Stimulated activated CD8-positive, alpha-beta memory T cell treated with anti-CD3 and anti-CD28 coated beads, Interleukin-7, amount 100 ng/mL, for 1 hour (primary cell): ENCODE measurements around the gene RASSF9.

Experiments used
- DNase-seq, 2 donors: peaks; one replicate each; pipeline ENCODE4 v3.0.0-alpha.2; 2020; ENCODE audit warnings: low read depth in 2 of 2

The RASSF9 gene

GRCh38 chr12:85821206-85821605, 15.0 kb downstream of the RASSF9 start:
- DNase-seq, result no peak

DNA sequence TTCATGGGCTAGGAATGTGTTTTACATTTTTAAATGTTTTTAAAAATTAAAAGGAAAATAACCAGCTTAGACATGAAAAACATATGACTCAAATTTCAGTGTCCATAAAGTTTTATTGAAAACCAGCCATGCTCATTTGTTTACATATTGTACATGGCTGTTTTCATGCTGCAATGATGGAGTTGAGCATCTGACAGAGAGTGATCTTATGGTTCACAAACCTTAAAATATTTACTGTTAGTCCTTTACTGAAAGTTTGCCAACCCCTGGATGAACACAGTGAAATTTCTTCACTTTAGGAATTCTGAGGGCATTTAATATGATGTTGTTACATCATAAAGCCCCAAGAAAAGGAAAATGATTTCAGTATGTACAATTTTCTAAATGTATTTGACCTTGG, 16.1 kb downstream of the RASSF9 start:
- no peak for DNase-seq

DNA sequence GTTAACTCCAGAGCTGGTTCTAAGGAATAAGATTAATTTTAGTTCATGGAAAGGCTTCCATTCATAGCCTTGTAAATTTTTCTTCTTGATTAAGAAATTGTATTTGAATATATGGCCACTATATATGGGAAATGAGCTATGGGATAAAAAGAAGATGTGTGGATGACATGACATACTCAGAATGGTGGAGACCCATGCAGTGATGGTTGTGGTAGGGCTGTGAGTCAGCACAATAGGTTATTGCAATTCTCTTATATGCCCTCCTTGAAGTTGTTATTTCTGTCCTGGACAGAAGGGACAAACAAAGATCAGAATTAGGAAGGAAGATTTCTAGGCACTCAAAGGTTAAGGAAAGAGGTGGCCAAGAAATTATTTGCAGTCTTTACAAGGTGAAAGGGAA, 21.5 kb downstream of the RASSF9 start:
- no peak for DNase-seq

GRCh38 chr12:85814071-85814470, 22.1 kb downstream of the RASSF9 start:
- DNase-seq, result no peak

GRCh38 chr12:85809500-85809899, 26.7 kb downstream of the RASSF9 start:
- no peak for DNase-seq

GRCh38 chr12:85807730-85808129, 28.5 kb downstream of the RASSF9 start:
- DNase-seq, result no peak

DNA sequence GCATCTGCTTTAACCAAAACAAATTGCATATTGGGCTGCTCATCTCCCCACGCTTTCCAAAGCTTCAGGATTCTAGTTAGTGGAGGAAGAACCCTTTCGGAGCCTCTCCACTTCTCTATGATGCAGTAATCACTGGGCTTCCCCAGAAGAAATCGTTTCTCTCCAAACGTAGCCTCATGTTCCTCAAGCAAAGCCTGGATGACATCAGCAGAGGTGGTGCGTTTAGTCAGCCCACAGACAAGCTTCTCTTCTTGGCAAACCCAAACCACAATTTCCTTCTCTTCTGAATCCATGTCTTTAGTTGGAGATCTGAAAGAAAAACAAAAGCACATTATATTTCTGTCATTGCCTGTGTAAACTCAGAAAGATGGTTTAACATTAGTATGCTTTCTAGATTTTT, 30.6 kb downstream of the RASSF9 start:
- no peak for DNase-seq

- no peak for DNase-seq
Observed at GRCh38 chr12:85804663-85805062, 31.5 kb downstream of the RASSF9 start.

- no peak for DNase-seq
Observed at GRCh38 chr12:85803923-85804322, 32.3 kb downstream of the RASSF9 start.

GRCh38 chr12:85803231-85803630, 33.0 kb downstream of the RASSF9 start:
- no peak for DNase-seq

GRCh38 chr12:85798122-85798521, 38.1 kb downstream of the RASSF9 start:
- no peak for DNase-seq

GRCh38 chr12:85796001-85796400, 40.2 kb downstream of the RASSF9 start:
- no peak for DNase-seq

GRCh38 chr12:85794531-85794930, 41.7 kb downstream of the RASSF9 start:
- DNase-seq, result no peak

DNA sequence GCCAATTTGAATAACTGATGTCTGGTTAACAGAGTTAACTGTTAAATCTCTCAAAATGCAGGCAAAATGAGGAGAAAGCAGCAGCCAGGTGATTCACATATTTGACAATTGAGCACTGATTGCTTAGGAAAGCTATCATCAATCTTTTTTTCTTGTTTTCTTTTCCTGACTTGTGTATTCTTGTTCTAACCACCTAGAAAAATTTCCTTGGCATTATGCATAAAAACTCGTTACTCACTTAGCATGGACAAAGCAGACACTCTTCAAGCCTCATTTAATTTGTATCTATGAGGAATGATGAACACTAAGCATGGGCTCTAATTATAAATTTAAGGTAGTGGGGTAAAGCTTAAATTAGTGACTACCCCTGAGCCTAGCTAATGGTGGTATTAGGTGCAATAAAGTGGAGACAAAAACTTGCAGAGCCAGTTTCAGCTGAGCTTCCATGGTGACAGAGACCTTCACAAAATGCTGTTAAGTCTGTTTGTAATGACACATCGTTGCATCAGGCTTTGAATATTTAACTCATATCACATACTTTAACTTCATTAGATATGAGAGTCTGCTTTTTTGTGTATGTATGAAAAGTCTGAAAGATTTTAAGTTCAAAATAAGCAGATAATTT, 52.0 kb downstream of the RASSF9 start:
- DNase-seq, result no peak

- DNase-seq, result no peak
Observed at GRCh38 chr12:85782711-85783110, 53.5 kb downstream of the RASSF9 start.

- DNase-seq, result no peak
Observed at GRCh38 chr12:85781766-85782165, 54.4 kb downstream of the RASSF9 start.

DNA sequence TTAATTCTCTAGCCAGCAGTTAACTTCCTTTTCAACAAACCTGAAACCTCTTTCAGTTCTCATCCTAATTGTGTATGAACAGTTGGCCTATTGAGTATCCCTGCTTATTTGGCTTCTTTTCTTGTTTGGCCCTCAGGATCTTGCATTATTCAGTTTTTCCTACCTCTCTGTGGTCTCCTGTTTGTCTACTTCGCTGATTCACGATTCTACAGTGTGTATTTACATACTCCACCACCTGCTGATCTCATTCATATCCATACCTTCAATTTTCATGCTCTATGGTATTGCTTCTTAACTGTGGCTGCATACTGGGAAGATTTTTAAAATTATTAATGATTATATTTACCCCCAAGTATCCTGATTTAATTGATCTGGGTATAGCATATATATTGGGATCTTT, 56.4 kb downstream of the RASSF9 start:
- DNase-seq, result no peak

- no peak for DNase-seq
Observed at GRCh38 chr12:85775091-85775490, 61.1 kb downstream of the RASSF9 start.

- no peak for DNase-seq
Observed at GRCh38 chr12:85765453-85765869, 70.7 kb downstream of the RASSF9 start.

- DNase-seq, result no peak
Observed at GRCh38 chr12:85759623-85760022, 76.6 kb downstream of the RASSF9 start.

GRCh38 chr12:85759091-85759490, 77.1 kb downstream of the RASSF9 start:
- DNase-seq, result no peak

DNA sequence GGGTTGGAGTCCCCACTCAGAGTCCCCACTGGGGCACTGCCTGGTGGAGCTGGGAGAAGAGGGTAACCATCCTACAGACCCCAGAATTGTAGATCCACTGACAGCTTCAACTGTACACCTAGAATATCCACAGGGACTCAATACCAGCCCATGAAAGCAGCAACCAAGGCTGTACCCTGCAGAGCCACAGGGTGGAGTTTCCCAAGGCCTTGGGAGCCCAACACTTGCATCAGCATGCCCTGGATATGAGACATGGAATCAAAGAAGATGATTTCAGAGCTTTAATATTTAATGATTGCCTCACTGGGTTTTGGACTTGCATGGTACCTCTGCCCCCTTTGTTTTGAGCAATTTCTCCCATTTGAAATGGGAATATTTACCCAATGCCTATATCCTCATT, 80.4 kb downstream of the RASSF9 start:
- DNase-seq, result no peak
